HG03196 (cell line): ENCODE results near the gene S100A10.

Experiments used
- ATAC-seq: cut with Tn5 transposase; IDR thresholded peaks from one replicate; pipeline ENCODE4 v1.9.1; 2021; ENCODE audit not compliant: unreplicated experiment

Gene S100A10

DNA sequence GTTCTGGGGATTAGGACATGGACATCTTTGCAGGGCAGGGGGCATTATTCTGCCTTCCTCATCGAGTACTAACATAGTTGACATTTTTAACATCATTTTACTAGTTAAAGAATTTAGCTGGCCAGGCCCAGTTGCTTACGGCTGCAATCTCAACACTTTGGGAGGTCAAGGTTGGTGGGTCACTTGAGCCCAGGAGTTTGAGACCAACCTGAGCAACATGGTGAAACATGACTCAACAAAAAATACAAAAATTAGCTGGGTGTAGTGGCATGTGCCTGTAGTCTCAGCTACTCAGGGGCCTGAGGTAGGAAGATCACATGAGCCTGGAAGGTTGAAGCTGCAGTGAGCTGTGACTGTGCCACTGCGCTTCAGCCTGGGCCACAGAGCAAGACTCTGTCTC lies 54.5 kb downstream of the S100A10 start:
- no peak for ATAC-seq

DNA sequence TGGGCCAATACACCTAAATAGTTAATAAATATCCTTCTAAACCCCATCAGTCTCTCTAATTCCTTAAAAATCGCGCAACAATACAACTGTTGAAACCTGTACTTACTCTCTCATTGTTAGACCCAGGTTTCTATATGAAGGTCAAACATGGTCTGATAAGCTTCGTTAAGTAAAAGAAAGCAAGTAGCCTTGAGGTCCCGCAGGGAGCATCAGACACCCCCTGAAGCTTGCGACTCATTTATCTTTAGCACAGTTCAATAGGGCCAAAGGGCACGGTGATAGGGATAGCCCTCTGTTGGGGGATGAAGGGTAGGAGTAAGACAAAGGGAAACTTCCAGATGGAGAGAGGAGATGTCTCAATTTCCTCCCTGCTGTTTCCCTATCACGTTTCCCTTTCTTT lies 57.0 kb downstream of the S100A10 start:
- no peak for ATAC-seq

DNA sequence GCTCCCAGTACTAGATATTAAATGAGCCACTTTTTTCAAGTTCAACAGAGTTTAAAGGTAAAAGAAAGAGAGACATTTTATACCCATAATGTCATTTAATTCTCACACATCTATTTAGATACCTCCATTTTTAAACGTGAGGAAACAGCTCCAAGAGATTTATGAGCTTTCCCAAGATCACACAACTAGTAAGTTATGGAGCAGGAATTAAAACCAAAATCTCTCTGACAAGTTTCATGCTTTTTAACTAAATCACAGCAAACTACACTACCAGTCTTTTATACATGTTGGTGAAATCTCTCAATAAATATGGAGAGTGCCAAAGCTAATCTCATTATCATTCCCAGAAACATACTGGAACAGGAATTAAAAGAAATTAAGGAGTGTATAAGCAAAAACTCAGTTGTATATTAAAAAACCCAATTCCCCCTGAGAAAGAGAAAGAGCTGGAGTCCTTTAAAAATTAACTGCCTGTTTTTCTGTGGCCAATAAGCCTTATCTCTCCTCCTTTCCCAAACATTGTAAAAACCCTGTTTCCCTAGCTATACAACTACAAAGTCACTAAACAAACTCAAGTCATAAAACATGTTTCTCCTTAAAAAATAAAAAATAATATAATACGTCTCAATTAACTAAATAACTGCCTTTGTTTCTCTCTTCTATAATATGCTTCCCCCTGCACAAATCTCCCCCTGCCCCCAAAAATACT lies 57.6 kb downstream of the S100A10 start:
- no peak for ATAC-seq

DNA sequence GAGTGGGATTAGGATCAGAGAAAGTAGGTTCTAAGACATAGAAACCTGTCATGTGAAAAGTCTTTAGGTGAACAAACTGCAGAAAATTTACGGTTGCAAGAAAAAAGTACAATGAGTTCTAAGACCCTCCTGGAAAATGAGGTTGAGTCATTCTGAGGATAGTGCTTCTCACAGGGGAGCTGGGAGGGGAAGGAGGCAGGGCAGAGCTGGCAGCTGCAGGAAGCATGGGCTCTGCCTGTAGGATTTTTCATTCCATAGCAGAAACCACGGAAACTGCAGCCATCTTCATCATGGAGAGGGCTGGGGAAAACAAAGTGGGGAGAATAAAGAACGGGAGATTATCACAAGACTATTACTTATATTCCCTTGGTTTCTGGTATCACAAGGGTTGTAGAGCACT lies 58.5 kb downstream of the S100A10 start:
- no peak for ATAC-seq

GRCh38 chr1:151934048-151934493 lies 59.6 kb downstream of the S100A10 start:
- no peak for ATAC-seq
